D721Med (cell line): ENCODE measurements around the gene FBN1.

ENCODE experiments used
- DNase-seq: peaks from one replicate; pipeline ENCODE4 v3.0.0; 2011; ENCODE audit warnings: low spot score; ENCODE audit not compliant: insufficient read length
- FAIRE-seq: peaks from 2 replicates; lab custom pipeline; 2011; peaks lifted over from hg19 to GRCh38; lab: Jason Lieb, UNC
- CTCF ChIP-seq: IDR thresholded peaks from 2 replicates; pipeline ENCODE4 v1.5.1; 2012; ENCODE audit warnings: mild to moderate bottlenecking, control low read depth; ENCODE audit not compliant: insufficient read depth; ENCODE audit errors: missing control alignments

FBN1 gene

GRCh38 chr15:48614051-48614450, 31.5 kb downstream of the FBN1 start:
- no peak for DNase-seq
- no peak for TF ChIP-seq CTCF

GRCh38 chr15:48609486-48609885, 36.0 kb downstream of the FBN1 start:
- DNase-seq (no peak), FAIRE-seq (no peak)
- TF ChIP-seq CTCF: no peak

More at GRCh38 chr15:48614051-48614450, 31.5 kb downstream of the FBN1 start:
- FAIRE-seq: no peak

GRCh38 chr15:48607846-48608245, 37.7 kb downstream of the FBN1 start:
- FAIRE-seq: no peak
- TF ChIP-seq CTCF: no peak
- no peak for DNase-seq

- FAIRE-seq: no peak
- no peak for TF ChIP-seq CTCF
- no peak for DNase-seq
Measured at GRCh38 chr15:48604567-48604966, 40.9 kb downstream of the FBN1 start.

- no peak for TF ChIP-seq CTCF
- FAIRE-seq: no peak
- DNase-seq: no peak
Measured at GRCh38 chr15:48603922-48604321, 41.6 kb downstream of the FBN1 start.

GRCh38 chr15:48603123-48603500, 42.4 kb downstream of the FBN1 start:
- FAIRE-seq (no peak), DNase-seq (no peak)
- no peak for TF ChIP-seq CTCF

- no peak for TF ChIP-seq CTCF
- no peak for FAIRE-seq
Measured at GRCh38 chr15:48602358-48603122, 43.0 kb downstream of the FBN1 start.

More at GRCh38 chr15:48602358-48603122, 43.0 kb downstream of the FBN1 start:
- no peak for DNase-seq
